OCI-LY1 (cell line): ENCODE measurements around the gene VCL.

Experiments used
- H2AFZ ChIP-seq: fragments of 200-600 bp; sonication (generic), shearing (Covaris generic); 2 replicates; pipeline ENCODE4 v1.6.0; 2014; ENCODE audit warnings: antibody characterized with exemption, mild to moderate bottlenecking, low read length
- H3F3A ChIP-seq: fragments of 200-600 bp; sonication (generic), shearing (Covaris generic); 2 replicates; pipeline ENCODE4 v1.6.0; 2014; ENCODE audit warnings: mild to moderate bottlenecking, antibody characterized with exemption, low read length, moderate library complexity; ENCODE audit not compliant: insufficient read depth
- H3K27ac ChIP-seq: fragments of 200-600 bp; sonication (generic); 2 replicates; pipeline ENCODE4 v1.5.1; 2014; ENCODE audit warnings: low read length, mixed run types, mild to moderate bottlenecking, low read depth; ENCODE audit not compliant: poor library complexity, severe bottlenecking
- H3K27me3 ChIP-seq: fragments of 200-600 bp; sonication (generic); 2 replicates; pipeline ENCODE4 v1.6.0; 2014; ENCODE audit warnings: antibody characterized with exemption, mild to moderate bottlenecking, low read length, moderate library complexity; ENCODE audit not compliant: insufficient read depth
- H3K36me3 ChIP-seq: fragments of 200-600 bp; sonication (generic); 2 replicates; pipeline ENCODE4 v1.6.1; 2014; ENCODE audit warnings: mild to moderate bottlenecking, antibody characterized with exemption, low read length, moderate library complexity, mixed read lengths; ENCODE audit not compliant: insufficient read depth
- H3K4me1 ChIP-seq: fragments of 200-600 bp; sonication (generic); 2 replicates; pipeline ENCODE4 v1.5.1; 2014; ENCODE audit warnings: mild to moderate bottlenecking, low read length, moderate library complexity; ENCODE audit not compliant: insufficient read depth, severe bottlenecking
- H3K4me2 ChIP-seq: fragments of 200-600 bp; sonication (generic), shearing (Covaris generic); 2 replicates; pipeline ENCODE4 v1.6.1; 2014; ENCODE audit warnings: low read length
- H3K4me3 ChIP-seq: fragments of 200-600 bp; sonication (generic); 2 replicates; pipeline ENCODE4 v1.5.1; 2014; ENCODE audit warnings: low read length, low read depth, mild to moderate bottlenecking, mixed read lengths; ENCODE audit not compliant: poor library complexity, severe bottlenecking
- H3K79me2 ChIP-seq: fragments of 200-600 bp; shearing (Covaris generic); 2 replicates; pipeline ENCODE4 v1.6.1; 2016; ENCODE audit warnings: mixed run types, low read length, mixed read lengths; ENCODE audit not compliant: insufficient read depth
- H3K9ac ChIP-seq: fragments of 200-600 bp; sonication (generic), shearing (Covaris generic); 2 replicates; pipeline ENCODE4 v1.6.1; 2014; ENCODE audit warnings: mild to moderate bottlenecking, low read length, mixed read lengths
- H3K9me2 ChIP-seq: fragments of 200-600 bp; sonication (generic), shearing (Covaris generic); 2 replicates; pipeline ENCODE4 v1.6.1; 2014; ENCODE audit warnings: low read depth, mild to moderate bottlenecking, low read length, mixed read lengths
- H3K9me3 ChIP-seq: fragments of 200-600 bp; shearing (Covaris generic); 2 replicates; pipeline ENCODE4 v1.6.1; 2014; ENCODE audit warnings: low read length, mixed read lengths
- H4K20me1 ChIP-seq: fragments of 200-600 bp; sonication (generic), shearing (Covaris generic); 2 replicates; pipeline ENCODE4 v1.6.0; 2016; ENCODE audit warnings: mild to moderate bottlenecking, low read length; ENCODE audit not compliant: insufficient read depth
- CTCF ChIP-seq: fragments of 200-600 bp; sonication (generic), shearing (Covaris generic); IDR thresholded peaks from 2 replicates; pipeline ENCODE4 v1.5.1; 2017; ENCODE audit warnings: mild to moderate bottlenecking, antibody characterized with exemption, low read length, moderate library complexity, mixed read lengths
- EZH2 ChIP-seq: fragments of 200-600 bp; sonication (generic), shearing (Covaris generic); IDR thresholded peaks from 2 replicates; pipeline ENCODE4 v1.8.0; 2017; ENCODE audit warnings: borderline replicate concordance, mixed run types, mild to moderate bottlenecking, antibody characterized with exemption, low read length, moderate library complexity, mixed read lengths

The VCL gene

GRCh38 chr10:74122060-74122459, 124.1 kb downstream of the VCL start:
- no peak overlapping the region for H3K27ac ChIP-seq
- H3K27me3 ChIP-seq: no peaks in the 10 kb centered on the region
- H4K20me1 ChIP-seq: no peaks in the 10 kb centered on the region
- H2AFZ ChIP-seq: no peak overlapping the region
- no peaks in the 10 kb centered on the region for H3K4me1 ChIP-seq
- H3K4me2 ChIP-seq: no peak overlapping the region
- no peaks in the 10 kb centered on the region for H3K9me2 ChIP-seq
- no peaks in the 10 kb centered on the region for H3K9me3 ChIP-seq
- no peak overlapping the region for H3K9ac ChIP-seq
- H3K79me2 ChIP-seq: no peaks in the 10 kb centered on the region
- H3K4me3 ChIP-seq: no peak overlapping the region
- no peaks in the 10 kb centered on the region for H3F3A ChIP-seq
- H3K36me3 ChIP-seq: peaks cover 94% of the 10 kb centered on the region
- TF ChIP-seq CTCF: no peak
- TF ChIP-seq EZH2: no peak

- Histone ChIP-seq H3K27ac (no peak overlapping the region), H3F3A (no peaks in the 10 kb centered on the region), H3K4me1 (no peaks in the 10 kb centered on the region), H3K4me2 (no peak overlapping the region), H3K79me2 (no peaks in the 10 kb centered on the region), H3K9me2 (no peaks in the 10 kb centered on the region), H4K20me1 (no peaks in the 10 kb centered on the region), H2AFZ (no peak overlapping the region), H3K27me3 (no peaks in the 10 kb centered on the region), H3K36me3 (peaks cover 96% of the 10 kb centered on the region), H3K9me3 (no peaks in the 10 kb centered on the region), H3K4me3 (no peak overlapping the region), H3K9ac (no peak overlapping the region)
- TF ChIP-seq CTCF (no peak), EZH2 (no peak)
These were observed 125.2 kb downstream of the VCL start for GRCh38 chr10:74123081-74123480.

- Histone ChIP-seq H2AFZ (no peak overlapping the region), H4K20me1 (no peaks in the 10 kb centered on the region), H3K36me3 (peaks cover 89% of the 10 kb centered on the region)
These were observed 136.3 kb downstream of the VCL start for GRCh38 chr10:74133923-74134820.

More at GRCh38 chr10:74133923-74134820, 136.3 kb downstream of the VCL start:
- Histone ChIP-seq H3K27me3 (no peaks in the 10 kb centered on the region), H3K4me1 (no peaks in the 10 kb centered on the region), H3K9me2 (no peaks in the 10 kb centered on the region), H3K4me2 (no peak overlapping the region), H3K27ac (no peak overlapping the region), H3F3A (no peaks in the 10 kb centered on the region), H3K9ac (no peak overlapping the region), H3K4me3 (no peak overlapping the region), H3K79me2 (no peaks in the 10 kb centered on the region), H3K9me3 (no peaks in the 10 kb centered on the region)
- TF ChIP-seq EZH2 (no peak), CTCF (no peak)
